Fibroblast of lung (primary cell): ENCODE data around the gene ANKRD62. TPM values are rescaled to one million over a fixed set of nuclear protein-coding genes. Genes with fewer than 3 reads are reported as not detected.
"Not testable (repeated sequence)": the region's sequence is repeated elsewhere in the genome, so short reads cannot be mapped to it uniquely, and the experiment has no call there.

Experiments
- DNase-seq, 2 donors: peaks; one replicate each; pipeline versions ENCODE4 v3.0.0 to v3.0.0-alpha.2; 2010; ENCODE audit warnings: low read depth in 2 of 2
- H2AFZ ChIP-seq: 2 replicates; pipeline ENCODE4 v1.5.1; 2012; ENCODE audit warnings: low read length, control low read depth, inconsistent platforms
- H3K27ac ChIP-seq: 2 replicates; pipeline ENCODE4 v1.5.1; 2011; ENCODE audit warnings: low read length, control low read depth; ENCODE audit not compliant: insufficient read depth
- H3K27me3 ChIP-seq: 2 replicates; pipeline ENCODE4 v1.5.1; 2011; ENCODE audit warnings: mild to moderate bottlenecking, low read length; ENCODE audit not compliant: control insufficient read depth, insufficient read depth
- H3K36me3 ChIP-seq: 2 replicates; pipeline ENCODE4 v1.5.1; 2011; ENCODE audit warnings: low read length; ENCODE audit not compliant: control insufficient read depth, insufficient read depth
- H3K4me1 ChIP-seq: 2 replicates; pipeline ENCODE4 v1.5.1; 2011; ENCODE audit warnings: low read length; ENCODE audit not compliant: control insufficient read depth, insufficient read depth; ENCODE audit errors: extremely low read depth
- H3K4me2 ChIP-seq: 2 replicates; pipeline ENCODE4 v1.5.1; 2011; ENCODE audit warnings: low read length, control low read depth; ENCODE audit not compliant: insufficient read depth; ENCODE audit errors: extremely low read depth
- H3K4me3 ChIP-seq, 4 experiments: fragments of 200-600 bp in 1 of 4; sonication (generic) in 1 of 4; replicated peaks in 1 of 4; 2 replicates each; pipeline ENCODE4 v1.5.1; 2011 to 2016; ENCODE audit warnings: low read length in 4 of 4, low read depth in 3 of 4, mild to moderate bottlenecking in 3 of 4, control low read depth in 2 of 4, inconsistent platforms in 1 of 4, mixed read lengths in 1 of 4; ENCODE audit not compliant: insufficient read depth in 1 of 4; ENCODE audit errors: control extremely low read depth in 1 of 4
- H3K79me2 ChIP-seq: 2 replicates; pipeline ENCODE4 v1.5.1; 2012; ENCODE audit warnings: mild to moderate bottlenecking, low read length, inconsistent platforms; ENCODE audit not compliant: control insufficient read depth, insufficient read depth
- H3K9ac ChIP-seq: 2 replicates; pipeline ENCODE4 v1.5.1; 2011; ENCODE audit warnings: mild to moderate bottlenecking, low read length, control low read depth; ENCODE audit not compliant: insufficient read depth
- H3K9me3 ChIP-seq: 2 replicates; pipeline ENCODE4 v1.5.1; 2012; ENCODE audit warnings: low read depth, low read length; ENCODE audit not compliant: control insufficient read depth, insufficient read depth
- H4K20me1 ChIP-seq: 2 replicates; pipeline ENCODE4 v1.5.1; 2011; ENCODE audit warnings: low read length; ENCODE audit not compliant: control insufficient read depth, insufficient read depth; ENCODE audit errors: extremely low read depth
- polyA plus RNA-seq, 2 donors: library from polyadenylated mRNA; depleted of rRNA in 1 of 2; stranded (reverse) in 1 of 2; unstranded in 1 of 2; fragments of >200 nt; gene quantifications; 2 replicates each; pipeline ENCODE4 v1.2.1, GENCODE V29; 2011 to 2012; ENCODE audit warnings: missing spikeins in 1 of 2
- total RNA-seq: library from RNA; depleted of rRNA; stranded (reverse); fragments of >200 nt; gene quantifications from 2 replicates; pipeline ENCODE4 v1.2.1, GENCODE V29; 2014

Gene ANKRD62
- total and polyA plus RNA-seq, 2 donors (not counting 1 experiment from before 2014, with no cell fraction given) = not detected

DNA sequence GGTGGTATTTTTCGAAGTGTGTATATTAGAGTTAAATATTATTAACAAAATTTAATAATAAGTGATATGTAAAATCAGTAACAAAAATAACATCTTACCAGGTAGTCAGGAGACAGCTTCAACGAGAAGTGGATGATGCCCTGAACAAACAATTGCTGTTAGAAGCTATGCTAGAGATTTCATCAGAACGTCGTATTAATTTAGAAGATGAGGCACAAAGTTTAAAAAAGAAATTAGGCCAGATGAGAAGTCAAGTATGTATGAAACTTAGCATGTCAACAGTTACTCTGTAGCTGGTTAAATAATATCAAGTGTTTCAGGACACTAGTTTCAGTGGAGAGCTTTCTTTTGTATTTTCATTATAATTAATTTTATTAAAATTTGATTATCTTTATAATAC, 34.0 kb downstream of the ANKRD62 start:
- not testable (repeated sequence) for H2AFZ ChIP-seq, H3K4me3 ChIP-seq, H3K9ac ChIP-seq, H3K27ac ChIP-seq, H3K36me3 ChIP-seq, H3K79me2 ChIP-seq, H3K4me1 ChIP-seq, H3K9me3 ChIP-seq, H3K4me2 ChIP-seq, H4K20me1 ChIP-seq, H3K27me3 ChIP-seq, DNase-seq

- not testable (repeated sequence) for H4K20me1 ChIP-seq, H3K9ac ChIP-seq, H3K36me3 ChIP-seq, H3K79me2 ChIP-seq, H3K27ac ChIP-seq, H3K27me3 ChIP-seq, H3K4me1 ChIP-seq, H3K4me3 ChIP-seq, H2AFZ ChIP-seq, DNase-seq, H3K9me3 ChIP-seq, H3K4me2 ChIP-seq
Measured at GRCh38 chr18:12138831-12139230, 45.2 kb downstream of the ANKRD62 start.

DNA sequence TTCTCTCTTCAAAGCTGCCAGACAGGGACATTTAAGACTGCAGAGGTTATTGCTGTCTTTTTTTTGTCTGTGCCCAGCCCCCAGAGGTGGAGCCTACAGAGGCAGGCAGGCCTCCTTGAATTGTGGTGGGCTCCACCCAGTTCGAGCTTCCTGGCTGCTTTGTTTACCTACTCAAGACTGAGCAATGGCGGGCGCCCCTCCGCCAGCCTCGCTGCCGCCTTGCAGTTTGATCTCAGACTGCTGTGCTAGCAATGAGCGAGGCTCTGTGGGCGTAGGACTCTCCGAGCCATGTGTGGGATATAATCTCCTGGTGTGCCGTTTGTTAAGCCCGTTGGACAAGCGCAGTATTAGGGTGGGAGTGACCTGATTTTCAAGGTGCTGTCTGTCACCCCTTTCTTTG, 47.2 kb downstream of the ANKRD62 start:
- not testable (repeated sequence) for H3K27me3 ChIP-seq, H3K9ac ChIP-seq, H3K4me1 ChIP-seq, H4K20me1 ChIP-seq, H3K4me2 ChIP-seq, H3K4me3 ChIP-seq, H3K9me3 ChIP-seq, DNase-seq, H2AFZ ChIP-seq, H3K36me3 ChIP-seq, H3K27ac ChIP-seq, H3K79me2 ChIP-seq

DNA sequence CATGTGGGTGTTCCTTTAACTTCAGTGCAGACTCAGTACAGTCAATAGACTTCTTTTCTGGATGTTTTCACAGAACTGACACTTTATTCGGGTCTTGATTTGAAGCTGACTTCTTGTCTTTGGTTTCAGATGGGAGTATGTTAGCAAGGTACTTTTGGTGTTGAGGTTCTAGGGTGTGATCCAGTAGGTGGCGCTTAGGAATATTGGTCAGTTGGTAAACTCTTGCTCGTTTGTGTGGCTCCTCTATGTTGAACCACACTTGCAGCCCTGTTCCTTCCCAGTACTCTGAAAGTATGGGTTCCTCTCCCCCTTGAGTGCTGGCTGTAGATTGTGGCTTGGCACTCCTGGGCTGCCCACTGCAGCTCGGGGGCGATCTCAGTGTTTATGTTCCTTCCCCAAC, 48.1 kb downstream of the ANKRD62 start:
- H3K79me2 ChIP-seq, H3K27me3 ChIP-seq, H3K4me2 ChIP-seq, H4K20me1 ChIP-seq, DNase-seq, H3K4me1 ChIP-seq, H2AFZ ChIP-seq, H3K9me3 ChIP-seq, H3K27ac ChIP-seq, H3K9ac ChIP-seq, H3K36me3 ChIP-seq, H3K4me3 ChIP-seq: not testable (repeated sequence)

DNA sequence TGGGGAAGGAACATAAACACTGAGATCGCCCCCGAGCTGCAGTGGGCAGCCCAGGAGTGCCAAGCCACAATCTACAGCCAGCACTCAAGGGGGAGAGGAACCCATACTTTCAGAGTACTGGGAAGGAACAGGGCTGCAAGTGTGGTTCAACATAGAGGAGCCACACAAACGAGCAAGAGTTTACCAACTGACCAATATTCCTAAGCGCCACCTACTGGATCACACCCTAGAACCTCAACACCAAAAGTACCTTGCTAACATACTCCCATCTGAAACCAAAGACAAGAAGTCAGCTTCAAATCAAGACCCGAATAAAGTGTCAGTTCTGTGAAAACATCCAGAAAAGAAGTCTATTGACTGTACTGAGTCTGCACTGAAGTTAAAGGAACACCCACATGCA, 55.8 kb downstream of the ANKRD62 start:
- DNase-seq, H3K4me3 ChIP-seq, H3K4me1 ChIP-seq, H3K27ac ChIP-seq, H3K4me2 ChIP-seq, H3K9me3 ChIP-seq, H3K27me3 ChIP-seq, H3K79me2 ChIP-seq, H2AFZ ChIP-seq, H3K36me3 ChIP-seq, H4K20me1 ChIP-seq, H3K9ac ChIP-seq: not testable (repeated sequence)
